ENCODE results near the gene TTC34. TPM values are rescaled to one million over a fixed set of nuclear protein-coding genes. Genes with fewer than 3 reads are reported as not detected.
"Not testable (repeated sequence)": the region's sequence is repeated elsewhere in the genome, so short reads cannot be mapped to it uniquely, and the experiment has no call there.

The TTC34 gene
- total RNA-seq, 1 donor: 0.27 TPM

GRCh38 chr1:2631136-2632050 is 170.1 kb downstream of the TTC34 start:
- no peak for DNase-seq (ENCODE audit: low read depth in 2 of 3, low spot score in 2 of 3)

GRCh38 chr1:2630498-2631135 is 170.9 kb downstream of the TTC34 start:
- no peak for DNase-seq (ENCODE audit: low read depth in 2 of 3, low spot score in 2 of 3)

- DNase-seq (ENCODE audit: low read depth in 2 of 3, low spot score in 2 of 3): no peak
Measured at GRCh38 chr1:2629627-2630497, 171.6 kb downstream of the TTC34 start.

GRCh38 chr1:2628933-2629626 is 172.4 kb downstream of the TTC34 start:
- DNase-seq (ENCODE audit: low read depth in 2 of 3, low spot score in 2 of 3): no peak

GRCh38 chr1:2628191-2628932 is 173.1 kb downstream of the TTC34 start:
- no peak for DNase-seq (ENCODE audit: low read depth in 2 of 3, low spot score in 2 of 3)

GRCh38 chr1:2627746-2628145 is 173.7 kb downstream of the TTC34 start:
- no peak for DNase-seq (ENCODE audit: low read depth in 2 of 3, low spot score in 2 of 3)

- not testable (repeated sequence) for DNase-seq (ENCODE audit: low read depth in 2 of 3, low spot score in 2 of 3)
Measured at GRCh38 chr1:2625748-2626147, 175.7 kb downstream of the TTC34 start.

GRCh38 chr1:2625311-2625710 is 176.2 kb downstream of the TTC34 start:
- no peak for DNase-seq (ENCODE audit: low read depth in 2 of 3, low spot score in 2 of 3)

GRCh38 chr1:2624735-2625300 is 176.7 kb downstream of the TTC34 start:
- no peak for DNase-seq (ENCODE audit: low read depth in 2 of 3, low spot score in 2 of 3)

- DNase-seq (ENCODE audit: low read depth in 2 of 3, low spot score in 2 of 3): no peak
Measured at GRCh38 chr1:2623571-2624337, 177.7 kb downstream of the TTC34 start.

GRCh38 chr1:2617971-2618470 is 183.5 kb downstream of the TTC34 start:
- no peak for DNase-seq (ENCODE audit: low read depth in 2 of 3, low spot score in 2 of 3)

- no peak for DNase-seq (ENCODE audit: low read depth in 2 of 3, low spot score in 2 of 3)
Measured at GRCh38 chr1:2614145-2614544, 187.3 kb downstream of the TTC34 start.

- no peak for DNase-seq (ENCODE audit: low read depth in 2 of 3, low spot score in 2 of 3)
Measured at GRCh38 chr1:2612591-2613365, 188.7 kb downstream of the TTC34 start.

- DNase-seq (ENCODE audit: low read depth in 2 of 3, low spot score in 2 of 3): no peak
Measured at GRCh38 chr1:2611621-2612437, 189.7 kb downstream of the TTC34 start.

GRCh38 chr1:2611031-2611501 is 190.4 kb downstream of the TTC34 start:
- DNase-seq (ENCODE audit: low read depth in 2 of 3, low spot score in 2 of 3): peak in 2 of 3 donors; percentile 17 to 24

GRCh38 chr1:2610036-2610959 is 191.2 kb downstream of the TTC34 start:
- DNase-seq (ENCODE audit: low read depth in 2 of 3, low spot score in 2 of 3): no peak
